ENCODE results near the gene RALGPS1.

The RALGPS1 gene

DNA sequence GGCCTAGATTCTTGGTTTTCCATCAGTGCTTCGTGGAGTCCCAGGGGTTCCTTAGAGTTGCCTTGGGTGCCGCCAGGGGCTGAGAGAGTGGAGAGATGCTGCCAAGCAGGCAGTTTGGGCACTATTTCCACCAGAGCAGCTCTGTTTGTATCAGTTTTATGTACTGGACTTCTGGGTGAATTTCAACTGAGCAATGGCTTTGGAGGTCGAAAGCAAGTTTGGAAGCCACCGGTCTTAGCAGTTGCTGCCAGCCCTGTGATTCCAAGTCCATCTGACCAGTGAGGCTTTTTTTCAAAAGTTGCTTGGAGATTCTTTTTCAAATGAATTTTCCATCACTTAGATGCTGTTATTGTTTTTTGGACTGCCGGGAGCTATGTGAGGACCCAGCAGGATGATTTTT, 139.4 kb downstream of the RALGPS1 start:
- DNase-seq (ENCODE audit: low read depth) = no peak

GRCh38 chr9:127055745-127056402, 141.3 kb downstream of the RALGPS1 start:
- no peak for DNase-seq (ENCODE audit: low read depth)

GRCh38 chr9:127056446-127056845, 141.9 kb downstream of the RALGPS1 start:
- no peak for DNase-seq (ENCODE audit: low read depth)

DNA sequence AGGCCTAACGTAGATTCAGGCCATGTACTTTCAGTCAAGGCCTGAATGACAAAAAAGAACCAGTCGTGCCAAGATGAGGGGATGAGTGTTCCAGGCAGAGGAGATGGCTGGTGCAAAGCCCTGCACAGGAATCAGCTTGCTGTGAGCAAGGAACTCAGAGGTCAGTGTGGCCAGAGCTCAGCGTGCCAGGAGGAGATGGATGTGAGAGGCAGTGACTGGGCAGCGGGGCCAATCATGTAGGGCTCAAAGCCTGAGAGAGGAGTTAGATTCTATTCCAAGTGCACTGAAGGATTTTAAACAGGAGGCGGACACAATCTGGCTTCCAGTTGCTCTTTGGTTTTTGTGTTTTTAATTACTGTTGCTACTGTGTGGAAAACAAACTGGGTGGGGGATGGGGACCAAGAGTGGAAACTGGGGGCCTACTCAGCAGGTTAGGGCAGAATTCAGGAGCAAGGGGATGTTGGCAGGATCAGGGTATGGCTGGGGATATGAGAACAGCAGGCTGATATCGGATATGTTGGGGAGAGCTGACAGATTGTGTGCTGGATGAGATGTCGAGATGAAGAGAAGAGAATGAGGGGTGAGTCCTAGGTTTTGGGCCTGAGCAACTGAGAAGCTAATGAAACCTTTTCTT, 143.5 kb downstream of the RALGPS1 start:
- DNase-seq (ENCODE audit: low read depth) = no peak

DNA sequence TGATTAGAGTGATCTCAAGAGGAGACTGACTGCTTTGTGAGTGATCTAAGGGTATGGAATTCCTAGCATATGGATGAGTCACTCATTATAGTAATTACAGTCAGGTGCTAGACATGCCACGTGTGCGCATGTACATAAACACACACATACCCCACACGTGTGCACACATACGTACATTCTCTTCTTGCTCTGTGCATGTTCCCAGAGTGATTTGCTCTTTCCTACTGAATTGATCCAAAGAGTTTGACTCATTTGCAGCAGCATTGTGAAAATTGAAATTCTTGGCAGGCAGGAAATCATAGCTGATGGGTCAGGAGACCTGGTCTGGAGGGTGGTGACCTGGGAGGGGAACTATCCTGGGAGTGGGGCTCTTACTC, 144.1 kb downstream of the RALGPS1 start:
- DNase-seq (ENCODE audit: low read depth) = no peak

DNA sequence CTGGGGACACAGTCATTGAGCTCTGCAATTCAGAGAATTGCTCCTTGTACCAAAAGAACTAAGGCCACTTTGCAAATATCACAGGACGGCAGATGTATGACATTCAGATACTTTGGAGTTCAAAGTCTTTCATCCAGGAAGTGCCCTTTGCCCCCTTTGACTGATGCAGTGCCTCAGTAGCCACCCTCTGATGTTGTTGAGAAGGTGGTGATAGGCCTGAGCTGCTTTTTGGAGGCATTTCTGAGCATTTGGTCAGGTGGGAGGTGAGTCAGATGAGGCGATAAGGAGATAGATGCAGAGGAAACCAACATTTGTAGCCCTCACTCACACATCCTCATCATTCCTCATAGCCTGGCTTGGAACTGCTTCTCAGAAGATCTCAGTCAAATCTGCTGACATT, 144.4 kb downstream of the RALGPS1 start:
- DNase-seq (ENCODE audit: low read depth) = no peak

DNA sequence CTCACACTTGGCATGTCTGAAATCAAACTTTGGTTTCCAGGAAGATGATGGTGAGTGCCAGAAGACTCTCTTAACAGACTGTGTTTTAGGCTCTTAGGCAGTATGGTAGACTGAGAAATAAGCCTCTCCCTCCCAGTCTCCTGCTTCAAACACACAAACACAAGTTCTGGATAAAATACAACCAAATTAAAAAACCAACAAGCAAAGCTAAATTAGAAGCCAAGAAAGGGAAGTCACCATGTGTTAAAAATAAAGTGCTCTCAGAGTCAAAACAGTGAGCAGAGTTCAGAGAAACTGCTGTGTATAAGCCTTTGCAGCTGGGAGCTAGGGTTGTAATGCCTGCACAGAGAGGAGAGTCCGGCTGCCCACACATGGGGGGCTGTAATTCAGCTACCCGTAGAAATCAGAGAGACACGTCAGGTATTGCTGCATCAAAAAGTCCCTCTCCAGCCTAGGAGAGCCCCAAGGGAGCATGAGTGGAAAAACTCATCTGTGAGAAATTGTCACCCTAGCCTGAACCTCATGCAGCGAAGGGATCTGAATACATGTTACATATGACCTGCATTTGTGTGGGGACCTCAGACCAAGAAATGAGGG, 145.3 kb downstream of the RALGPS1 start:
- DNase-seq (ENCODE audit: low read depth) = no peak

GRCh38 chr9:127061411-127061810, 146.8 kb downstream of the RALGPS1 start:
- DNase-seq (ENCODE audit: low read depth) = no peak

DNA sequence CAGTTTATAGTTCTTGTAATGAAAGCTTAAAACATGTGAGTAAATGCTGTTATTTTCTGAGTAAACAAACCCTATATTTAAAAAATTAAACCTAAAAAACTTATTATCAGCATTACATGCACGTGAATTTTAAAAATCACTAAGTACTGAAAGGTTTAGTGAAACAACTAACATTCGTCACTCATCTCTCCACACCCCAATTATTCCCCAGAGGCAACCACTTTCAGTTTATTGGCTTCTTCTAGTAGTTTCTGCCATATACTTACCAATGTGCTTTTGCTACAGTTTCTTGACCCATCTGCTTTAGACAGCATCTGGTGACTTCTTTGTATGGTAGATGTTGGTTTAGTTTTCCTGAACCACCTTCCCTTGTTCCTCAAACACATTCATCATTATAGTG, 149.8 kb downstream of the RALGPS1 start:
- no peak for DNase-seq (ENCODE audit: low read depth)

DNA sequence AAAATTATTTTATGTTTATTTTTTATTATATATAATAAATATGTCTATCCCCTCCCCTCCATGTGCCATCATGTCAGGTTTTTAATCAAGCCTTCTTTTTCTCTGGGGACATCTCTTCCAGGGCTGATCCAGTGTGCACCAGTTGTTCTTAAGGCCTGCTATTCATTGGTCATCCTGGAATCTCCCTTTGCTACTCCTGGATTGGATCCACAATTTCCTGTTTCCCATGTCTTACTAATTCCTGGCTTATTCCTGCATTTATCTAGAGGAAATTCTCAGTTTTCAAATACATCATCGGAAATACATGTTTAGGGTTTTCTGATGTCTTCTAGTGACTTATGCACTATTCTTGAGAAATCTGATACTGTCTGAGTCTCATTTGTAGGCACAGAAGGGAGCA, 151.0 kb downstream of the RALGPS1 start:
- DNase-seq (ENCODE audit: low read depth) = no peak

- DNase-seq (ENCODE audit: low read depth) = no peak
These were observed 151.7 kb downstream of the RALGPS1 start for GRCh38 chr9:127066060-127066850.

GRCh38 chr9:127066851-127067136, 152.2 kb downstream of the RALGPS1 start:
- DNase-seq (ENCODE audit: low read depth) = no peak

- DNase-seq (ENCODE audit: low read depth) = no peak
These were observed 153.1 kb downstream of the RALGPS1 start for GRCh38 chr9:127067603-127068220.

DNA sequence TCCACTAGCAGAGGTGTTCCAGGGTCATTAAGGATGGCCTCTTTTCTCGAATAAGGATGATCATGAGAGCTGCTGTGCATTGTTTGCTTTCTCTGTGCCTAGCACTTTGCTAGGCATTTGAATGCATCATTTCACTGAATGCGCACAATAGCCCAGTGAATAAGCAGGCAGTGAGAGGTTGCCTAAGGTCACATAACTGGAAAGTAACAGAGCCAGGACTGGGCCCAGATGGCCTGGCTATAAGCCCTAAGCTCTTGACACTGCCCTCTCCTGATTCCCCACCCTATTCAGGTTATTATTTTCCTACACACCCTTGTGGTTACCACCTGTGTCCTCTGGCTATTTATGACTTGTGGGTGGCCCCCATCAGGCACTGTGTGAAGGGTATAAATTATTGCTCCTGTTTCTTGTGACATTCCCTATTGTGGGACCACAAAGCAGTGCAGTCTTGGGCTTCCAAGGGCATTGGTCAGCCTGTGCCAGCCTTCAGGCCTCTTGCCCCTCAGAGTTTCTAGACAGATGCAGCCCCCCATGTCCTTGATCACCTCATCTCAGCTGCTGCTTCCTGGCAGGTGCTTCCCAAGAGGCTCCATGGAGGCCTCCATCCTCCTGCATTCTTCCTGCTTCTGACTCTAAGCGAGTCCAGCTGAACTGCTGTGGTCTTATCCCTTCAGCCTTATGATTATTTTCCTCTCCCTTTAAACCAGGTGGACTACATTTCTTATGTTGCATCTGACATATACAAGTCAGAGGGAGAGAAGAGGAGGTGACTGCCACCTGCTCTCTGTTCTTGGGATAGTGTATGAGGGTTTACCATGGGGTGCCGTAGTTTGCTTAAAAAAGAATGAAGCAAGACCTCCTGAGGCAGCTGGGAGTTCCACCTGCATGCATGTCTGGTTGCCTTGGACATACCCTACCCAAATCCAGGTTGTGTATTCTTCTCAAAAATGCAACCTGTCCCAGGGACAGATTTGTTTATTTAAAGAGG, 160.3 kb downstream of the RALGPS1 start:
- no peak for DNase-seq (ENCODE audit: low read depth)

DNA sequence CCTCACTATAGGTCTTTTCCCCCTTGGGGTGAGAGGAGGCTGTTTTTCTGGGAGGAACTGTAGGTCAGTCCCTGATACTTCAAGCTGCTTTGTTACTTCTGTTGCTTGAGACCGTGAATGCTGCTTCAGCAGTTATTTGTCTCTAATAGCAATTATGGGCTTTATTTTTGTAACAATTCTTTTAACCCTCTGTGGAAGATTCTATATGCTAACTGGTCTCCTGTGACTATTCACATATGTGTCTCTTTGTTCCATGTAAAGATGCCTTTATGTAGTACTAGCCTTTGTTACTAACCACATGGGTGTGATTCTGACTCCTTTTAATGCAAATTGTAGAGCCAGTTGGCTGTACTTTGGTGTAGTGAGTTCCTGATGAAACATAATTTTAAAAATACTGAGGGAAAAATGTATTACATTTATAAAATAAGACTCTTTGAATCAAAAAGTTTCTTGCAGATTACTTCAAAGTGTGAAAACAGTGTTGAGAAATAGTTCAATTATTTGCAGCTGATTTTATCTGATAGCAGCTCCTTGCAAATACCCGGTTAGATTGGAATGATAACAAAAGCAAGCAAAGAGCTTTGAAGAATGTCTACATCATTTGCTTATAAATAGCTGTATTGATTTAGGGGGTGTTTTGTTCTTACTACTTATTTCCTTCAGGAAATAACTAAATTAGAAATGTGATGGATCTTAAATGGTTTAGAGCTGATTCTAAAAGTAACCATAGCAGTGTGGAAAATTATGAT, 161.2 kb downstream of the RALGPS1 start:
- DNase-seq (ENCODE audit: low read depth) = no peak

- DNase-seq (ENCODE audit: low read depth) = no peak
These were observed 162.5 kb downstream of the RALGPS1 start for GRCh38 chr9:127076860-127077643.

DNA sequence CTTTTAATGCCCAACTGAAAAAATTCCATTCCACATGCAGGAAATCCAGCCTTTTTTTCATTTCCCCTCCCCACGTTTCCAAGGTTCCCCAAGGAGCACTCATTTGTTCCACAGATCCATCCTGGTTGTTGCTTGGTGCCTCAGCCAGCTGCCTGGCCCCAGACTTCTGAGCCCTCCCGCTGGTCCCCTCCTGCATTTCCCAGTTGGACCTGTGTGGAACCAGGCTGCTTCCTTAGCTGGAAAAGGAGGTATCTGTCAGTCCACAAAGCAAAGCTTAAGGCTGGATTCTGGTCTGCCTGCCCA, 163.0 kb downstream of the RALGPS1 start:
- DNase-seq (ENCODE audit: low read depth) = no peak

GRCh38 chr9:127078336-127078735, 163.8 kb downstream of the RALGPS1 start:
- DNase-seq (ENCODE audit: low read depth) = no peak

DNA sequence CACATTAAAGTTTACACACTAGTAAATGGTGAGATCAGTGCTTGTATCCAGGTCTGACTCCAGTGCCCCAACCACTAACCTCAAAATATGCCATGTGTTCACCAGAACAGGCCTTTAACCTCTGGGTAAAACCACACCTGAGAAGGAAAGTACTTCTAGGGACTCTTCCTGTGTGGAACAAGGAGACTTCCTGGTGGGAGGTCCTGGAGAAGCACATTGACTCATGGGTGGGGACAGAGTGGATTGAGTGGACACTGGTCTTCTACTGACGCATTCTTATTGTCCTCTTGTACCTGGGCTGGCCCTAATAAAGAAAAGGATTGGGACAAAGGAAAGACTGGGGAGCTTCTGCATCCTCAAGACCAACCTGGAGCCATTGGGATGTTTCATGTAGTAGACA, 164.4 kb downstream of the RALGPS1 start:
- DNase-seq (ENCODE audit: low read depth) = no peak

All from stimulated activated CD8-positive, alpha-beta memory T cell treated with anti-CD3 and anti-CD28 coated beads, Interleukin-4, amount 100 ng/mL, for 24 hours (primary cell).